Cardiac muscle cell (in vitro differentiated cells and primary cell): ENCODE data around the gene NFIA. TPM values are rescaled to one million over a fixed set of nuclear protein-coding genes. Genes with fewer than 3 reads are reported as not detected.

Source experiments
- DNase-seq, 2 donors: peaks; one replicate each; pipeline versions ENCODE4 v3.0.0 to v3.0.0-alpha.2; 2010 to 2017; ENCODE audit warnings: low read depth in 1 of 2, low spot score in 1 of 2
- H3K27ac ChIP-seq: fragments of 200-600 bp; sonication (generic); 2 replicates; pipeline ENCODE4 v1.5.1; 2016
- H3K27me3 ChIP-seq: fragments of 200-600 bp; sonication (generic); 2 replicates; pipeline ENCODE4 v1.6.0; 2016; ENCODE audit warnings: control low read depth
- H3K36me3 ChIP-seq: fragments of 200-600 bp; sonication (generic); 2 replicates; pipeline ENCODE4 v1.5.1; 2016; ENCODE audit warnings: control low read depth
- H3K4me1 ChIP-seq: fragments of 200-600 bp; sonication (generic); 2 replicates; pipeline ENCODE4 v1.8.1; 2017; ENCODE audit warnings: low read depth, mild to moderate bottlenecking, mixed run types
- H3K4me3 ChIP-seq: fragments of 200-600 bp; sonication (generic); 2 replicates; pipeline ENCODE4 v1.5.1; 2016; ENCODE audit warnings: mild to moderate bottlenecking
- H3K9me3 ChIP-seq: fragments of 200-600 bp; sonication (generic); 2 replicates; pipeline ENCODE4 v1.5.1; 2017; ENCODE audit warnings: low read depth, mild to moderate bottlenecking, control low read depth
- CTCF ChIP-seq: IDR thresholded peaks from 2 replicates; pipeline ENCODE4 v1.5.1; 2012; ENCODE audit warnings: low read depth, mild to moderate bottlenecking, low read length
- polyA plus RNA-seq: library from polyadenylated mRNA; unstranded; fragments of >200 nt; fragmentation: Nextera tagmentation; extraction: Ambion mirVana; gene quantifications from 2 replicates; pipeline ENCODE4 v1.2.1, GENCODE V29; 2016
- total RNA-seq: library from RNA; depleted of rRNA; stranded (reverse); fragments of >200 nt; gene quantifications from 2 replicates; pipeline ENCODE4 v1.2.3, GENCODE V29; 2016

NFIA gene
- total and polyA plus RNA-seq, 2 experiments from 2014 or later = 10.1 to 12.0 TPM

- H3K9me3 ChIP-seq = no peaks in the 10 kb centered on the region
These were observed 198.1 kb downstream of the NFIA start for GRCh38 chr1:61280452-61280851.

GRCh38 chr1:61282387-61282786 is 200.0 kb downstream of the NFIA start:
- Histone ChIP-seq H3K36me3 (no peaks in the 10 kb centered on the region), H3K27ac (no peak overlapping the region), H3K4me3 (no peak overlapping the region), H3K9me3 (no peaks in the 10 kb centered on the region), H3K27me3 (no peaks in the 10 kb centered on the region), H3K4me1 (peaks cover 22% of the 10 kb centered on the region)
- DNase-seq = peak in 1 of 2 donors; percentile 36
- TF ChIP-seq CTCF = no peak

More at GRCh38 chr1:61280452-61280851, 198.1 kb downstream of the NFIA start:
- peaks cover 13% of the 10 kb centered on the region for H3K4me1 ChIP-seq
- no peak overlapping the region for H3K27ac ChIP-seq
- H3K36me3 ChIP-seq = no peaks in the 10 kb centered on the region
- H3K27me3 ChIP-seq = no peaks in the 10 kb centered on the region
- H3K4me3 ChIP-seq = no peak overlapping the region
- no peak for DNase-seq
- no peak for TF ChIP-seq CTCF

GRCh38 chr1:61284248-61284854 is 202.0 kb downstream of the NFIA start:
- Histone ChIP-seq H3K4me3 (no peak overlapping the region), H3K9me3 (no peaks in the 10 kb centered on the region), H3K36me3 (no peaks in the 10 kb centered on the region), H3K27ac (no peak overlapping the region), H3K4me1 (peaks cover 22% of the 10 kb centered on the region), H3K27me3 (no peaks in the 10 kb centered on the region)
- no peak for DNase-seq
- no peak for TF ChIP-seq CTCF

- H3K27me3 ChIP-seq = no peaks in the 10 kb centered on the region
- no peak overlapping the region for H3K27ac ChIP-seq
- H3K4me3 ChIP-seq = no peak overlapping the region
- peak in 1 of 2 donors; percentile 32 for DNase-seq
- TF ChIP-seq CTCF = no peak
- peaks cover 26% of the 10 kb centered on the region for H3K4me1 ChIP-seq
- no peaks in the 10 kb centered on the region for H3K9me3 ChIP-seq
- no peaks in the 10 kb centered on the region for H3K36me3 ChIP-seq
These were observed 202.6 kb downstream of the NFIA start for GRCh38 chr1:61284936-61285335.

- TF ChIP-seq CTCF = no peak
- H3K27me3 ChIP-seq = no peaks in the 10 kb centered on the region
These were observed 203.1 kb downstream of the NFIA start for GRCh38 chr1:61285371-61285885.

More at GRCh38 chr1:61285371-61285885, 203.1 kb downstream of the NFIA start:
- H3K4me1 ChIP-seq = peaks cover 31% of the 10 kb centered on the region
- no peak overlapping the region for H3K4me3 ChIP-seq
- no peaks in the 10 kb centered on the region for H3K36me3 ChIP-seq
- DNase-seq = no peak
- no peaks in the 10 kb centered on the region for H3K9me3 ChIP-seq
- no peak overlapping the region for H3K27ac ChIP-seq
